Ovary (tissue), 10 donors: ENCODE data around the gene CSTF1. TPM values are rescaled to one million over a fixed set of nuclear protein-coding genes. Genes with fewer than 3 reads are reported as not detected.
A peak's percentile ranks its signal among the peaks of the same experiment; 100 is the strongest.

Experiments
- DNase-seq, 5 donors: peaks; one replicate each; pipeline ENCODE4 v3.0.0-alpha.2; 2019 to 2020
- H3K27ac ChIP-seq, 2 donors: fragments of 200-600 bp; one replicate each; pipeline versions ENCODE4 v1.5.1 to v1.8.0; 2019 to 2022
- H3K27me3 ChIP-seq: fragments of 200-600 bp; one replicate; pipeline ENCODE4 v1.8.0; 2022
- H3K36me3 ChIP-seq: fragments of 200-600 bp; sonication (generic); one replicate; pipeline ENCODE4 v1.5.1; 2019
- H3K4me1 ChIP-seq: one replicate; pipeline ENCODE4 v1.8.1; 2013; ENCODE audit warnings: mild to moderate bottlenecking, moderate library complexity; ENCODE audit not compliant: insufficient read depth
- H3K4me3 ChIP-seq: fragments of 200-600 bp; sonication (generic); one replicate; pipeline ENCODE4 v1.5.1; 2017
- H3K9me3 ChIP-seq, 2 donors: fragments of 200-600 bp in 1 of 2; sonication (generic) in 1 of 2; one replicate each; pipeline versions ENCODE4 v1.5.1 to v1.8.1; 2013 to 2019; ENCODE audit warnings: mild to moderate bottlenecking in 1 of 2, moderate library complexity in 1 of 2
- EP300 ChIP-seq: sonication (generic); formaldehyde crosslinking; IDR thresholded peaks from one replicate; pipeline ENCODE4 v1.6.1; 2017; ENCODE audit warnings: antibody characterized with exemption
- POLR2A ChIP-seq: fragments of 450-650 bp; IDR thresholded peaks from one replicate; pipeline ENCODE4 v1.6.1; 2017; ENCODE audit warnings: antibody characterized with exemption, mild to moderate bottlenecking, moderate library complexity
- WGBS, 3 donors: extraction: QIAGEN DNeasy Blood & Tissue Kit in 1 of 3; methylation state at CpG; one replicate each; pipeline versions ENCODE4 v1.1.5 to v1.1.7; 2013 to 2017; 5-methylcytosine and 5-hydroxymethylcytosine counted together
- intact Hi-C, 4 donors: fragments of 100-400 bp; cut with DNase I; formaldehyde crosslinking; loops; one replicate each; pipeline versions ENCODE4 v1.11.0 to v1.15.1; 2022 to 2023
- long read RNA-seq, 3 donors: library from polyadenylated mRNA in 2 of 3; unstranded in 2 of 3; transcript quantifications; one replicate each; pipeline ENCODE4 v2.0.0 and lab custom pipeline, GENCODE V29; 2021 to 2026
- polyA plus RNA-seq, 2 donors: library from polyadenylated mRNA; stranded (reverse); fragments of 200-250 nt in 1 of 2; fragments of 350-450 nt in 1 of 2; fragmentation: Illumina TruSeq in 1 of 2; extraction: RNeasy Lipid Tissue Mini Kit (QIAGEN cat#74804) in 1 of 2; gene quantifications; one replicate each; pipeline ENCODE4 v1.2.3, GENCODE V29; 2013 to 2014
- total RNA-seq, 7 donors: library from RNA; depleted of rRNA in 2 of 7; stranded (reverse); fragments of >200 nt in 2 of 7; fragmentation: NEBNext Ultra II Directional in 3 of 7; extraction: Animal tissue kit (Norgen Biotek cat#: 25700) in 3 of 7; gene quantifications; one replicate each; pipeline versions ENCODE4 v1.1.0 to v1.2.4, GENCODE V29; 2016 to 2023
- TF ChIP-seq, protein P1 (sequence below), 3 donors: fragments of 450-650 bp in 2 of 3; fragments of 200-600 bp in 1 of 3; IDR thresholded peaks; one replicate each; pipeline versions ENCODE4 v1.5.1 to v1.8.0; 2016 to 2022; ENCODE audit warnings: antibody characterized with exemption in 3 of 3, mild to moderate bottlenecking in 1 of 3
- donor health status: DM: no; HTN: no; CAD: no; lungs with moderate emphysema.
- donor health status: DM: no; HTN: no; CAD: no.
- donor health status: Bipolar disorder and iron deficiency.
- donor health status: DM: yes; HTN: yes; CAD: no.
- donor health status: DM: no; HTN: no; CAD: no.
- donor health status: DM: yes; HTN: yes; CAD: no.

CSTF1 gene
- total RNA-seq (10 to 100 TPM; 23.8 to 41.5 (median 31.8) TPM), polyA plus RNA-seq (10 to 100 TPM; 15.5 to 40.7 TPM)
- long read RNA-seq, donor 1, full-length matches to known transcripts: 60 of 92 reads
- long read RNA-seq, donor 1, partial matches to known transcripts: 2 of 92 reads
- long read RNA-seq, donor 1, other reads (novel, unspliced or antisense): 30 of 92 reads
- long read RNA-seq, donor 2, full-length matches to known transcripts: 5 of 21 reads
- long read RNA-seq, donor 2, partial matches to known transcripts: 16 of 21 reads
- long read RNA-seq, donor 2, other reads (novel, unspliced or antisense): 0 of 21 reads
- long read RNA-seq, donor 3, full-length matches to known transcripts: 22 of 38 reads
- long read RNA-seq, donor 3, partial matches to known transcripts: 5 of 38 reads
- long read RNA-seq, donor 3, other reads (novel, unspliced or antisense): 11 of 38 reads

DNA sequence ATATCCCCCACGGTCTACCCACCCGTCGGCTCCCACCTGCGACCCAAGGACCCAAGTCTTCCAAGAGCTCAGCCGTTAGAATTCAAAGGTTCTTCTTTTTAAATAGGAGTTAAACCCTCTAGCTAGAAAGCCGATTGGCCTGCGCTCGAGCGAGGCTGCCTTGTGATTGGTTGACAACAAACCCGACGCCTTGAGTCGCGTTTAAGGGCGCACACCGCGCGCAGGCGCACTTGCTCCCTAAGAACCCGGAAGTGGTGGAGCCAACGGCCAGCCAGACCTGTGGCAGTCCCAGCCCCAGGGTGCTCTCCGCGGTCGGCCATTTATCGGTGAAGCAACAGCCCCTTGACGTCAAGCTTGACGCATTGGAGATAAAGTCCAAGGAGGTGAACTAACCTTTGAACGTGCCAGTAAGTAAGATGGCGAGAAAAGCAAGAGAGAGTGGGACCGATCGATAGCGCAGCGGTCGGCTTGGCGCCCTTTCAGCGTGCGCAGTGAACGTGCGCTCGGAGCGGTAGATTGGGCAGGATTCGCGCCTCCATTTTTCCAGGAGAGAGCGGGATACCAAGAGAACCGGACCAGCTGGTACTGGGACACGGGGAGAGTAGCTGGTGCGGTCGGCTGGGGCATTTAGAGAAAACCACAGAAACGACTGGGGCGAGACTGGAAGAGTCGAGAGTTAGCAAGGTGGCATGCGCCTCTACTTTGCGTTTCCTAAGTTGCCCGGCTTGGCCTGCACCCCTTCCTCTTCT, at the start of gene CSTF1, which contains the start of gene AURKA:
TSS of gene CSTF1 (plus strand) at position 514 of the 749 bp plus-strand sequence. CDS start 2,908 bp downstream, outside the sequence.
TSS of gene AURKA (minus strand) at position 84 of the 749 bp plus-strand sequence. CDS start 4,018 bp downstream, outside the sequence.
- Histone ChIP-seq H3K9me3 (no peaks in the 10 kb centered on the region), H3K27ac (peak within 1 kb of the TSS; percentile 31 to 72), H3K4me1 (peaks cover 8% of the 10 kb centered on the region), H3K36me3 (no peaks in the 10 kb centered on the region), H3K27me3 (no peaks in the 10 kb centered on the region), H3K4me3 (peak within 1 kb of the TSS; percentile 90)
- DNase-seq: peak; percentile 99 to 100 (median 99)
- intact Hi-C loops: loop anchor here in 1 of 4 donors (10.0 kb wide), 1 partner anchor 72 kb away; the partner anchor contains the start of gene RTF2
- TF ChIP-seq POLR2A (peak; percentile 48), EP300 (peak; percentile 95)
- TF ChIP-seq, protein P1, sequence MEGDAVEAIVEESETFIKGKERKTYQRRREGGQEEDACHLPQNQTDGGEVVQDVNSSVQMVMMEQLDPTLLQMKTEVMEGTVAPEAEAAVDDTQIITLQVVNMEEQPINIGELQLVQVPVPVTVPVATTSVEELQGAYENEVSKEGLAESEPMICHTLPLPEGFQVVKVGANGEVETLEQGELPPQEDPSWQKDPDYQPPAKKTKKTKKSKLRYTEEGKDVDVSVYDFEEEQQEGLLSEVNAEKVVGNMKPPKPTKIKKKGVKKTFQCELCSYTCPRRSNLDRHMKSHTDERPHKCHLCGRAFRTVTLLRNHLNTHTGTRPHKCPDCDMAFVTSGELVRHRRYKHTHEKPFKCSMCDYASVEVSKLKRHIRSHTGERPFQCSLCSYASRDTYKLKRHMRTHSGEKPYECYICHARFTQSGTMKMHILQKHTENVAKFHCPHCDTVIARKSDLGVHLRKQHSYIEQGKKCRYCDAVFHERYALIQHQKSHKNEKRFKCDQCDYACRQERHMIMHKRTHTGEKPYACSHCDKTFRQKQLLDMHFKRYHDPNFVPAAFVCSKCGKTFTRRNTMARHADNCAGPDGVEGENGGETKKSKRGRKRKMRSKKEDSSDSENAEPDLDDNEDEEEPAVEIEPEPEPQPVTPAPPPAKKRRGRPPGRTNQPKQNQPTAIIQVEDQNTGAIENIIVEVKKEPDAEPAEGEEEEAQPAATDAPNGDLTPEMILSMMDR (IDR thresholded peaks at IDR 0.05): no peak
- 0% methylated on average over 52 to 53 of the region's 53 CpGs for WGBS, 3 donors

DNA sequence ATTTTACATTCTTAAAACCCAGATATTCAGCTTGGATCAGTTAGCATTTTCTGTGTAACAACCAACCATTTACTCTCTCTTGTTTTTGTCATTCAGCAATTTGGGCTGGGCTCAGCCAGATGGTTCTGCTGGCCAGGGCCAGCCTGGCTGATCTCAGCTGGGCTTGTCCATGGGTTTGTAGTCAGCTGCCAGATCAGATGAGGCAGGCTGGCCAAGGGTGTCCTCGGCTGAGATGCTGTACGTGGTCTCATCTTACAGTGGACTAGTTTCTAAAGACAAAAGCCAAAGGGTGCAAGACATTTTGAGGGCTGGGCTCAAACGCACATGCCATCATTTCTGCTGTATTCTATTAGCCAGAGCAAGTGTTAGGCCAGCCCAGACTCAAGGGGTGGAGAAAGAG, 49.7 kb upstream of the CSTF1 start:
- no peak for DNase-seq
- Histone ChIP-seq H3K4me1 (no peaks in the 10 kb centered on the region), H3K27ac (no peak overlapping the region), H3K9me3 (no peaks in the 10 kb centered on the region), H3K4me3 (no peak overlapping the region), H3K36me3 (no peaks in the 10 kb centered on the region), H3K27me3 (no peaks in the 10 kb centered on the region)
- 72 to 89% (median 79%) methylated on average over 3 of the region's 3 CpGs for WGBS, 3 donors
- no peak for TF ChIP-seq EP300
- intact Hi-C loops: no loop called here

DNA sequence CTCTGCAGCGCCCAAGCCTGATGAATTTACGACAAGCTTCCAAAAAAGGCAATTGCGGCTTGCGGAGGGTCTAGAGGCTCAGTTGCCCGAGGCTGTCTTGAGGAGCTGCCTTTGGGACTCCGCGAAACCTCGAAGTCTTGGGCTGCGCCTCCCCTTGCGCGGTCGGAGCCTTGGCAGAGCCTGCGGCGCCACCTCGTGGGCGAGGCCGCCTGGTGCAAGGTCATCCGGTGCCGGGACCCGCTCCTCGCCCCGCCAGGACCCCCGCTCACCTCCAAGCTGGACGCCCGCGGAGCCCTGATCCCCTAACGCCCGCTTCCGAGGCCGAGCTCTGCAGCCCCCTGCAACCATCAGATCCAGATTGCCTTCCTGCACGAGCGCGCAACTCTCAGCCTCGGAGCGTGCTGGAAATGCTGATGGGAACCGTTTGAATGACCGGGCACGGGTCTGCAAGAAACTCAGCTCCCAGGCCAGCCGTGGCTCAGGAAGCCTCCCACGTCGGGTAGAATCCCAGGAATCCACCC, 48.5 kb upstream of the CSTF1 start:
- H3K4me3 ChIP-seq: no peak overlapping the region
- peak; percentile 33 to 74 (median 48) for DNase-seq
- no peak overlapping the region for H3K27ac ChIP-seq
- H3K9me3 ChIP-seq: no peaks in the 10 kb centered on the region
- intact Hi-C loops: no loop called here
- peaks cover 1% of the 10 kb centered on the region for H3K4me1 ChIP-seq
- H3K36me3 ChIP-seq: no peaks in the 10 kb centered on the region
- WGBS, 3 donors: 1 to 2% (median 2%) methylated on average over 37 to 41 of the region's 41 CpGs
- no peaks in the 10 kb centered on the region for H3K27me3 ChIP-seq
- TF ChIP-seq, protein P1 (IDR thresholded peaks at IDR 0.05): peak; percentile 15 to 66 (median 30)
- no peak for TF ChIP-seq EP300

DNA sequence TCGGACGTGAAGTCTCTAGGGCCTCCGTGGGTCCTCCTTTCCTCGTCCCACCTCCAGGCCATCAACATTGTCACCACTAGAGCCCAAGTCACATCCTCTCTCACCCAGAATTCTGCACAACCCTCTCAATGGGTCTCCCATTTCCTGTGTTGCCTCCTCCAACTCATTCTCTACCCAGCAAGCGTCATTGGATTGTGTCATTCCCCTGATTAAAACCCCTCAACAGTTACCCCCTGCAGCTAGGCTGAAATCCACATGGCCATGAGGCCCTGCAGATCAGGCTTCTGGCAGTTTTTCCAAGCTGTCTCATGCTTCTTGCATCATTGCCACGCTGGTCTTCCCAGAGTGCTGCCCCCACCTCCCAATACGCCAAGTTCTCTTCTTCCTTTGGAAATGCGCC, 46.5 kb upstream of the CSTF1 start:
- Histone ChIP-seq H3K36me3 (no peaks in the 10 kb centered on the region), H3K27me3 (no peaks in the 10 kb centered on the region), H3K9me3 (no peaks in the 10 kb centered on the region), H3K4me1 (peaks cover 1% of the 10 kb centered on the region), H3K4me3 (no peak overlapping the region), H3K27ac (no peak overlapping the region)
- 89 to 92% (median 91%) methylated on average over 8 of the region's 8 CpGs for WGBS, 3 donors
- TF ChIP-seq POLR2A (no peak), EP300 (no peak)
- TF ChIP-seq, protein P1 (IDR thresholded peaks at IDR 0.05): no peak
- intact Hi-C loops: no loop called here
- no peak for DNase-seq
